ENCODE measurements around the gene PAQR8.
"Not testable (repeated sequence)": the region's sequence is repeated elsewhere in the genome, so short reads cannot be mapped to it uniquely, and the experiment has no call there.

PAQR8 gene

GRCh38 chr6:52375780-52376556 is 14.0 kb downstream of the PAQR8 start:
- in situ Hi-C loops (cut with MboI; ENCODE audit: low sequenced_read_pairs): no loop called here

- in situ Hi-C loops (cut with MboI; ENCODE audit: low sequenced_read_pairs): no loop called here
These were observed 14.8 kb downstream of the PAQR8 start for GRCh38 chr6:52376763-52377162.

GRCh38 chr6:52377538-52378221 is 15.7 kb downstream of the PAQR8 start:
- in situ Hi-C loops (cut with MboI; ENCODE audit: low sequenced_read_pairs): no loop called here

- in situ Hi-C loops (cut with MboI; ENCODE audit: low sequenced_read_pairs): no loop called here
These were observed 19.3 kb downstream of the PAQR8 start for GRCh38 chr6:52381249-52381648.

GRCh38 chr6:52384145-52384766 is 22.3 kb downstream of the PAQR8 start:
- in situ Hi-C loops (cut with MboI; ENCODE audit: low sequenced_read_pairs): no loop called here

GRCh38 chr6:52385074-52385473 is 23.1 kb downstream of the PAQR8 start:
- in situ Hi-C loops (cut with MboI; ENCODE audit: low sequenced_read_pairs): no loop called here

- in situ Hi-C loops (cut with MboI; ENCODE audit: low sequenced_read_pairs): not testable (repeated sequence)
These were observed 26.2 kb downstream of the PAQR8 start for GRCh38 chr6:52388119-52388518.

GRCh38 chr6:52388790-52389189 is 26.8 kb downstream of the PAQR8 start:
- in situ Hi-C loops (cut with MboI; ENCODE audit: low sequenced_read_pairs): no loop called here

GRCh38 chr6:52389264-52389625 is 27.3 kb downstream of the PAQR8 start:
- in situ Hi-C loops (cut with MboI; ENCODE audit: low sequenced_read_pairs): no loop called here

- in situ Hi-C loops (cut with MboI; ENCODE audit: low sequenced_read_pairs): no loop called here
These were observed 27.8 kb downstream of the PAQR8 start for GRCh38 chr6:52389626-52390360.

- in situ Hi-C loops (cut with MboI; ENCODE audit: low sequenced_read_pairs): no loop called here
These were observed 28.4 kb downstream of the PAQR8 start for GRCh38 chr6:52390361-52390727.

GRCh38 chr6:52391599-52391998 is 29.6 kb downstream of the PAQR8 start:
- in situ Hi-C loops (cut with MboI; ENCODE audit: low sequenced_read_pairs): no loop called here

GRCh38 chr6:52392944-52393343 is 31.0 kb downstream of the PAQR8 start:
- in situ Hi-C loops (cut with MboI; ENCODE audit: low sequenced_read_pairs): no loop called here

- in situ Hi-C loops (cut with MboI; ENCODE audit: low sequenced_read_pairs): no loop called here
These were observed 31.8 kb downstream of the PAQR8 start for GRCh38 chr6:52393780-52394179.

- in situ Hi-C loops (cut with MboI; ENCODE audit: low sequenced_read_pairs): no loop called here
These were observed 32.3 kb downstream of the PAQR8 start for GRCh38 chr6:52394251-52394666.

- in situ Hi-C loops (cut with MboI; ENCODE audit: low sequenced_read_pairs): no loop called here
These were observed 34.0 kb downstream of the PAQR8 start for GRCh38 chr6:52395969-52396368.

- in situ Hi-C loops (cut with MboI; ENCODE audit: low sequenced_read_pairs): loop anchor here (10.0 kb wide), 1 partner anchor 105 kb away; no protein-coding TSS in a partner anchor
These were observed 37.8 kb downstream of the PAQR8 start for GRCh38 chr6:52399511-52400312.

GRCh38 chr6:52400313-52401041 is 38.5 kb downstream of the PAQR8 start:
- in situ Hi-C loops (cut with MboI; ENCODE audit: low sequenced_read_pairs): loop anchor here (10.0 kb wide), 1 partner anchor 106 kb away; no protein-coding TSS in a partner anchor

GRCh38 chr6:52403086-52403485 is 41.1 kb downstream of the PAQR8 start:
- in situ Hi-C loops (cut with MboI; ENCODE audit: low sequenced_read_pairs): loop anchor here (10.0 kb wide), 1 partner anchor 108 kb away; no protein-coding TSS in a partner anchor

- in situ Hi-C loops (cut with MboI; ENCODE audit: low sequenced_read_pairs): loop anchor here (10.0 kb wide), 1 partner anchor 109 kb away; no protein-coding TSS in a partner anchor
These were observed 41.7 kb downstream of the PAQR8 start for GRCh38 chr6:52403627-52404026.

Data from HL-60/S4 treated with retinoic acid at 250 ng/mL for 4 days and 3 days (cell line).